AG04450 (cell line): ENCODE data around the gene FAM107B. TPM values are rescaled to one million over a fixed set of nuclear protein-coding genes. Genes with fewer than 3 reads are reported as not detected.

Experiments
- CTCF ChIA-PET: fragments of 300-600, 350-600 bp; formaldehyde crosslinking; extraction: SDS; loops from one replicate; lab custom pipeline; 2022; ENCODE audit warnings: antibody characterized with exemption, inconsistent platforms; lab: Charles Lee
- POLR2A ChIA-PET: fragments of 350-600 bp; formaldehyde crosslinking; extraction: SDS; loops from one replicate; lab custom pipeline; 2021; ENCODE audit warnings: antibody characterized with exemption, inconsistent platforms; lab: Yijun Ruan, JAX
- DNase-seq: peaks from one replicate; pipeline ENCODE4 v3.0.0-alpha.2; 2011; ENCODE audit warnings: low read depth, low spot score
- H3K27ac ChIP-seq: one replicate; pipeline ENCODE4 v1.5.1; 2012; ENCODE audit warnings: low read depth, low read length, control low read depth
- H3K27me3 ChIP-seq: one replicate; pipeline ENCODE4 v1.6.0; 2012; ENCODE audit warnings: low read length; ENCODE audit not compliant: control insufficient read depth, insufficient read depth
- H3K4me3 ChIP-seq: 2 replicates; pipeline ENCODE4 v1.5.1; 2011; ENCODE audit warnings: mild to moderate bottlenecking, low read depth, low read length, control low read depth
- H3K9me3 ChIP-seq: 2 replicates; pipeline ENCODE4 v1.5.1; 2012; ENCODE audit warnings: low read length; ENCODE audit not compliant: control insufficient read depth, insufficient read depth
- CTCF ChIP-seq: IDR thresholded peaks from 2 replicates; pipeline ENCODE4 v1.5.1; 2011; ENCODE audit warnings: low read depth, low read length, control low read depth, inconsistent platforms
- polyA plus RNA-seq: library from polyadenylated mRNA; depleted of rRNA; stranded (reverse); fragments of >200 nt; gene quantifications from 2 replicates; pipeline ENCODE4 v1.2.3, GENCODE V29; 2011

FAM107B gene
- polyA plus RNA-seq, 1 experiment = 41.4 TPM

- no peak for TF ChIP-seq CTCF
- CTCF ChIA-PET = interaction anchor here (0.6 to 1.5 kb wide), 3 partner anchors 17 to 461 kb away, joined by 3 to 7 read pairs (median 3); no protein-coding TSS in a partner anchor
- Histone ChIP-seq H3K4me3 (no peak overlapping the region), H3K27ac (no peak overlapping the region), H3K9me3 (no peaks in the 10 kb centered on the region), H3K27me3 (no peaks in the 10 kb centered on the region)
- no peak for DNase-seq
- POLR2A ChIA-PET = interaction anchor here (0.6 to 1.1 kb wide), 3 partner anchors 11 to 544 kb away, joined by 3 to 11 read pairs (median 3); partner anchors contain the start of genes HSPA14 and MSANTD7
Observed at GRCh38 chr10:14554491-14555205, 220.0 kb downstream of the FAM107B start.

- TF ChIP-seq CTCF = no peak
- ChIA-PET POLR2A (interaction anchor here (1.0 to 1.1 kb wide), 2 partner anchors 11 to 284 kb away, joined by 3 read pairs; partner anchors contain the start of genes HSPA14 and MSANTD7), CTCF (interaction anchor here (0.6 to 1.5 kb wide), 3 partner anchors 16 to 460 kb away, joined by 3 to 7 read pairs (median 3); no protein-coding TSS in a partner anchor)
- H3K9me3 ChIP-seq = no peaks in the 10 kb centered on the region
- H3K4me3 ChIP-seq = no peak overlapping the region
- no peak overlapping the region for H3K27ac ChIP-seq
- no peak for DNase-seq
- H3K27me3 ChIP-seq = no peaks in the 10 kb centered on the region
Observed at GRCh38 chr10:14554091-14554490, 220.6 kb downstream of the FAM107B start.

- no peak overlapping the region for H3K27ac ChIP-seq
- DNase-seq = no peak
- no peaks in the 10 kb centered on the region for H3K27me3 ChIP-seq
- no peaks in the 10 kb centered on the region; the same call in 1 of the 2 replicates for H3K9me3 ChIP-seq
- ChIA-PET POLR2A (interaction anchor here (1.0 kb wide), 1 partner anchor 285 kb away, joined by 3 read pairs; the partner anchor contains the start of genes HSPA14 and MSANTD7), CTCF (interaction anchor here (0.5 to 1.4 kb wide), 3 partner anchors 10 to 594 kb away, joined by 3 to 7 read pairs (median 3); no protein-coding TSS in a partner anchor)
- no peak overlapping the region for H3K4me3 ChIP-seq
- no peak for TF ChIP-seq CTCF
Observed at GRCh38 chr10:14553448-14553847, 221.2 kb downstream of the FAM107B start.

- CTCF ChIA-PET = no interaction called here
- Histone ChIP-seq H3K27me3 (no peaks in the 10 kb centered on the region), H3K4me3 (no peak overlapping the region), H3K27ac (no peak overlapping the region), H3K9me3 (no peaks in the 10 kb centered on the region; the same call in 1 of the 2 replicates)
- no peak for TF ChIP-seq CTCF
- no peak for DNase-seq
- POLR2A ChIA-PET = no interaction called here
Observed at GRCh38 chr10:14552015-14552414, 222.7 kb downstream of the FAM107B start.
